ENCODE data around the gene AGPAT3.

GRCh38 chr21:43994646-43995045, 129.6 kb downstream of the AGPAT3 start:
- TF ChIP-seq CTCF (IDR thresholded peaks at IDR 0.05) (no peak), POLR2A (IDR thresholded peaks at IDR 0.05) (no peak)

Measured in esophagus squamous epithelium (tissue), 4 donors.